ENCODE results near the gene ULK4. TPM values are rescaled to one million over a fixed set of nuclear protein-coding genes. Genes with fewer than 3 reads are reported as not detected.

ULK4 gene
- total RNA-seq, 1 experiment from 2014 or later, result 14.3 TPM

- CTCF ChIA-PET, result no interaction called here
- intact Hi-C loops (cut with micrococcal nuclease; ENCODE audit: unreplicated experiment), result no loop called here
- no peak overlapping the region for H3K4me3 ChIP-seq (ENCODE audit: low read depth in 2 of 2, low read length in 2 of 2)
- TF ChIP-seq REST (IDR thresholded peaks at IDR 0.05; ENCODE audit: insufficient read depth in 1 of 2, low read depth in 2 of 2, low read length in 1 of 2) (no peak), TCF7L2 (IDR thresholded peaks at IDR 0.05; ENCODE audit: low read depth, low read length) (no peak), POLR2AphosphoS5 (IDR thresholded peaks at IDR 0.05; ENCODE audit: low read depth, low read length) (no peak), SIN3A (IDR thresholded peaks at IDR 0.05; ENCODE audit: borderline replicate concordance, insufficient read depth, low read depth, low read length) (no peak)
- TF ChIP-seq, protein P1, sequence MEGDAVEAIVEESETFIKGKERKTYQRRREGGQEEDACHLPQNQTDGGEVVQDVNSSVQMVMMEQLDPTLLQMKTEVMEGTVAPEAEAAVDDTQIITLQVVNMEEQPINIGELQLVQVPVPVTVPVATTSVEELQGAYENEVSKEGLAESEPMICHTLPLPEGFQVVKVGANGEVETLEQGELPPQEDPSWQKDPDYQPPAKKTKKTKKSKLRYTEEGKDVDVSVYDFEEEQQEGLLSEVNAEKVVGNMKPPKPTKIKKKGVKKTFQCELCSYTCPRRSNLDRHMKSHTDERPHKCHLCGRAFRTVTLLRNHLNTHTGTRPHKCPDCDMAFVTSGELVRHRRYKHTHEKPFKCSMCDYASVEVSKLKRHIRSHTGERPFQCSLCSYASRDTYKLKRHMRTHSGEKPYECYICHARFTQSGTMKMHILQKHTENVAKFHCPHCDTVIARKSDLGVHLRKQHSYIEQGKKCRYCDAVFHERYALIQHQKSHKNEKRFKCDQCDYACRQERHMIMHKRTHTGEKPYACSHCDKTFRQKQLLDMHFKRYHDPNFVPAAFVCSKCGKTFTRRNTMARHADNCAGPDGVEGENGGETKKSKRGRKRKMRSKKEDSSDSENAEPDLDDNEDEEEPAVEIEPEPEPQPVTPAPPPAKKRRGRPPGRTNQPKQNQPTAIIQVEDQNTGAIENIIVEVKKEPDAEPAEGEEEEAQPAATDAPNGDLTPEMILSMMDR (IDR thresholded peaks at IDR 0.05), result no peak
- H3K9me3 ChIP-seq (ENCODE audit: control insufficient read depth, insufficient read depth, low read depth, low read length), result no peaks in the 10 kb centered on the region
- no peak overlapping the region for H3K27ac ChIP-seq (ENCODE audit: low read length)
- no peaks in the 10 kb centered on the region for H3K36me3 ChIP-seq (ENCODE audit: control insufficient read depth, insufficient read depth, low read length)
- in situ Hi-C loops (cut with HindIII; ENCODE audit: low pct_unique_long_range_greater_than_20kb, low sequenced_read_pairs), result no loop called here
- BruUV-seq (replicated peaks), result no TSS peak
- H3K4me1 ChIP-seq (ENCODE audit: control insufficient read depth, insufficient read depth, low read length), result no peaks in the 10 kb centered on the region
- POLR2A ChIA-PET, result no interaction called here
- DNase-seq (ENCODE audit: low read depth, low spot score), result no peak
- ATAC-seq, result no peak
- H3K27me3 ChIP-seq (ENCODE audit: control insufficient read depth, insufficient read depth, low read length), result no peaks in the 10 kb centered on the region
These were observed 644.6 kb downstream of the ULK4 start for GRCh38 chr3:41317298-41317697.

- Histone ChIP-seq H3K27ac (ENCODE audit: low read length) (no peak overlapping the region), H3K27me3 (ENCODE audit: control insufficient read depth, insufficient read depth, low read length) (no peaks in the 10 kb centered on the region), H3K4me1 (ENCODE audit: control insufficient read depth, insufficient read depth, low read length) (no peaks in the 10 kb centered on the region), H3K9me3 (ENCODE audit: control insufficient read depth, insufficient read depth, low read depth, low read length) (no peaks in the 10 kb centered on the region), H3K4me3 (ENCODE audit: low read depth in 2 of 2, low read length in 2 of 2) (no peak overlapping the region), H3K36me3 (ENCODE audit: control insufficient read depth, insufficient read depth, low read length) (no peaks in the 10 kb centered on the region)
- TF ChIP-seq TCF7L2 (IDR thresholded peaks at IDR 0.05; ENCODE audit: low read depth, low read length) (no peak), REST (IDR thresholded peaks at IDR 0.05; ENCODE audit: insufficient read depth in 1 of 2, low read depth in 2 of 2, low read length in 1 of 2) (no peak), POLR2AphosphoS5 (IDR thresholded peaks at IDR 0.05; ENCODE audit: low read depth, low read length) (no peak), SIN3A (IDR thresholded peaks at IDR 0.05; ENCODE audit: borderline replicate concordance, insufficient read depth, low read depth, low read length) (no peak)
- TF ChIP-seq, protein P1 (IDR thresholded peaks at IDR 0.05), result no peak
- POLR2A ChIA-PET, result no interaction called here
- intact Hi-C loops (cut with micrococcal nuclease; ENCODE audit: unreplicated experiment) (no loop called here), in situ Hi-C loops (cut with HindIII; ENCODE audit: low pct_unique_long_range_greater_than_20kb, low sequenced_read_pairs) (no loop called here)
- DNase-seq (ENCODE audit: low read depth, low spot score), result no peak
- CTCF ChIA-PET, result no interaction called here
- BruUV-seq (replicated peaks), result no TSS peak
- ATAC-seq, result no peak
These were observed 646.8 kb downstream of the ULK4 start for GRCh38 chr3:41315126-41315525.
